ENCODE measurements around the gene FPGS. TPM values are rescaled to one million over a fixed set of nuclear protein-coding genes. Genes with fewer than 3 reads are reported as not detected.

FPGS gene
- total RNA-seq, 1 donor from 2014 or later = 50.8 TPM

DNA sequence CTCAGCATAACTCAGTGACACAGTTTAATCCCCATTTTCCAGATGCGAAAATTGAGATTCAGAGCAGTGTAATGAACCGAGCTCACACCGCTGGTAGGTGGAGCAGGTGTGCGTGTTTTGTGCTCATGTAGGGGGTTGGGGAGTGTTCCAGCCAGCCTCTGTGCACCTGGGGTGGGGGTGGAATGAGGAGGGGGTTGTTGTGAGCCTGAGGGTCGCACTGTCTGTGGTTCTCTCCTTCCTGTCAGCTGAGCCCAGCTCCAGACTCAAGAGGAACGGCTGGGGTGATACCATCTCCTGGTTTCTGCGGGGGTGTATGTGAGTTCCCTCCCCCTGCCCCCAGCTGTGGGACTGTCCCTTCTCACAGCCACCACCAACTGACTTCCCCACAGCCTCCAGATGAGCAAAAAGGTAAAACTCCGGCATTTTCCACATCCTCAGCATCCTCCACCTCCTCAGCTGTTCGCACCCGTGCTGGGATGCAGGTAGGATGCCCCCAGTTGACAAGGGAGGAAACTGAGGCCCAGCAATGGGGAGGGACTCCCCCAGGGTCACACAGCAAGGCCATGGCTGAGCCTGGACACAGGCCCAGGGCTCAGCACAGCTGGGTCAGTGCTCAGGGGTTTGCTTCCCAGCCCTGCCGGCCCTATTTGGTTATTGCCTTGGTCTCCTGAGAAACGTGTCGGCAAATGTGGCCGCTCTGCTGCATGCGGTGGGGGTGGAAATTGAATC is 26.3 kb upstream of the FPGS start:
- no peak overlapping the region for H3K27ac Mint-ChIP-seq (ENCODE audit: unreplicated experiment)
- H3K27me3 Mint-ChIP-seq (ENCODE audit: low read depth) = no peaks in the 10 kb centered on the region
- peaks cover 12% of the 10 kb centered on the region for H3K4me1 Mint-ChIP-seq (ENCODE audit: low read depth)
- no peaks in the 10 kb centered on the region for H3K9me3 Mint-ChIP-seq (ENCODE audit: low read depth)
- TF ChIP-seq CTCF (IDR thresholded peaks at IDR 0.05) = no peak
- no peaks in the 10 kb centered on the region for H3K36me3 Mint-ChIP-seq (ENCODE audit: low read depth)
- DNase-seq (ENCODE audit: low spot score) = no peak
- H3K4me3 Mint-ChIP-seq (ENCODE audit: unreplicated experiment) = no peak overlapping the region

GRCh38 chr9:127776924-127777289 is 25.8 kb upstream of the FPGS start:
- Mint-ChIP-seq H3K4me1 (ENCODE audit: low read depth) (peaks cover 10% of the 10 kb centered on the region), H3K27me3 (ENCODE audit: low read depth) (no peaks in the 10 kb centered on the region), H3K27ac (ENCODE audit: unreplicated experiment) (no peak overlapping the region), H3K9me3 (ENCODE audit: low read depth) (no peaks in the 10 kb centered on the region), H3K4me3 (ENCODE audit: unreplicated experiment) (no peak overlapping the region), H3K36me3 (ENCODE audit: low read depth) (no peaks in the 10 kb centered on the region)
- TF ChIP-seq CTCF (IDR thresholded peaks at IDR 0.05) = no peak
- DNase-seq (ENCODE audit: low spot score) = no peak

DNA sequence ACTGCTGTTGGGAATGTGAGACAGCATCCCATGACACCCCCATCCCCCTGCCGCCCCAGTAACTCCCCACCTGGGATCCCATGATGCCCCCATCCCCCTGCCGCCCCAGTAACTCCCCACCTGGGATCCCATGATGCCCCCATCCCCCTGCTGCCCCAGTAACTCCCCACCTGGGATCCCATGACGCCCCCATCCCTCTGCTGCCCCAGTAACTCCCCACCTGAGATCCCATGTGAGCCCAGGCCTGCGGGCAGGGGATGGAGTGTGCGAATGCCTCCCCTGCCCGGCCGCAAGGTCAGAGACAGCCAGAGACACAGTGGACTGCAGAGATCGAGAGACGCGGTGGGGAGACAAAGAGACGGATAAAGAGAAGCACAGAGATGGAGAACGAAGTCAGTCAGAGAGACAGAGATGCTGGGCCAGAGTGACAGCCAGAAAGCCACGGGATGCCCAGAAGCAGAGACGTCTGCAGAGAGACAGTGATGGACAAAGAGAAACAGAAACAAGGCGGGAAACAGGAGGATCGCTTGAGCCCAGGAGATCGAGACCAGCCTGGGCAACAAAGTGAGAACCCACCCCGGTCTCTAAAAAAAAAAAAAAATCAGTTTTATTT is 25.2 kb upstream of the FPGS start:
- no peaks in the 10 kb centered on the region for H3K9me3 Mint-ChIP-seq (ENCODE audit: low read depth)
- H3K4me1 Mint-ChIP-seq (ENCODE audit: low read depth) = peaks cover 10% of the 10 kb centered on the region
- no peak for TF ChIP-seq CTCF (IDR thresholded peaks at IDR 0.05)
- H3K36me3 Mint-ChIP-seq (ENCODE audit: low read depth) = no peaks in the 10 kb centered on the region
- H3K27me3 Mint-ChIP-seq (ENCODE audit: low read depth) = no peaks in the 10 kb centered on the region
- no peak overlapping the region for H3K27ac Mint-ChIP-seq (ENCODE audit: unreplicated experiment)
- no peak overlapping the region for H3K4me3 Mint-ChIP-seq (ENCODE audit: unreplicated experiment)
- DNase-seq (ENCODE audit: low spot score) = no peak

- H3K4me3 Mint-ChIP-seq (ENCODE audit: unreplicated experiment) = peak within 1 kb of the TSS; percentile 13
- H3K4me1 Mint-ChIP-seq (ENCODE audit: low read depth) = peaks cover 10% of the 10 kb centered on the region
- DNase-seq (ENCODE audit: low spot score) = no peak
- no peaks in the 10 kb centered on the region for H3K36me3 Mint-ChIP-seq (ENCODE audit: low read depth)
- no peak for TF ChIP-seq CTCF (IDR thresholded peaks at IDR 0.05)
- H3K9me3 Mint-ChIP-seq (ENCODE audit: low read depth) = no peaks in the 10 kb centered on the region
- no peaks in the 10 kb centered on the region for H3K27me3 Mint-ChIP-seq (ENCODE audit: low read depth)
- peak within 1 kb of the TSS; percentile 75 for H3K27ac Mint-ChIP-seq (ENCODE audit: unreplicated experiment)
Measured at GRCh38 chr9:127778280-127779135, 24.2 kb upstream of the FPGS start, which contains the start of gene SH2D3C. TSS of gene SH2D3C (minus strand) at chr9:127778666. CDS start at chr9:127778627, 39 bp downstream.

Measured in chondrocyte (in vitro differentiated cells).